Smooth muscle cell (in vitro differentiated cells): ENCODE results near the gene CHI3L2. TPM values are rescaled to one million over a fixed set of nuclear protein-coding genes. Genes with fewer than 3 reads are reported as not detected.

Source experiments
- DNase-seq: peaks from one replicate; lab custom pipeline; 2025; ENCODE audit not compliant: unreplicated experiment; lab: John Stamatoyannopoulos, UW
- H2AFZ ChIP-seq: fragments of 200-600 bp; sonication (generic); 2 replicates; pipeline ENCODE4 v1.6.0; 2016; ENCODE audit warnings: antibody characterized with exemption, low read depth, mild to moderate bottlenecking
- H3F3A ChIP-seq: fragments of 200-600 bp; sonication (generic); 2 replicates; pipeline ENCODE4 v1.6.0; 2017; ENCODE audit warnings: antibody characterized with exemption, low read depth
- H3K27ac ChIP-seq: fragments of 200-600 bp; sonication (generic); 2 replicates; pipeline ENCODE4 v1.5.1; 2016; ENCODE audit warnings: low read depth, mild to moderate bottlenecking
- H3K27me3 ChIP-seq: fragments of 200-600 bp; sonication (generic); 2 replicates; pipeline ENCODE4 v1.6.1; 2016; ENCODE audit warnings: low read depth, mild to moderate bottlenecking
- H3K36me3 ChIP-seq: fragments of 200-600 bp; sonication (generic); 2 replicates; pipeline ENCODE4 v1.5.1; 2016; ENCODE audit warnings: low read depth
- H3K4me1 ChIP-seq: fragments of 200-600 bp; sonication (generic); 2 replicates; pipeline ENCODE4 v1.5.1; 2016; ENCODE audit warnings: low read depth
- H3K4me2 ChIP-seq: fragments of 200-600 bp; sonication (generic); 2 replicates; pipeline ENCODE4 v1.6.0; 2016; ENCODE audit warnings: mild to moderate bottlenecking
- H3K4me3 ChIP-seq: fragments of 200-600 bp; sonication (generic); 2 replicates; pipeline ENCODE4 v1.5.1; 2016; ENCODE audit warnings: mild to moderate bottlenecking
- H3K79me2 ChIP-seq: fragments of 200-600 bp; sonication (generic); 2 replicates; pipeline ENCODE4 v1.6.0; 2016; ENCODE audit warnings: low read depth, mild to moderate bottlenecking
- H3K9ac ChIP-seq: fragments of 200-600 bp; sonication (generic); 2 replicates; pipeline ENCODE4 v1.6.0; 2016; ENCODE audit warnings: low read depth
- H3K9me3 ChIP-seq: fragments of 200-600 bp; sonication (generic); replicated peaks from 2 replicates; pipeline ENCODE4 v1.5.1; 2016; ENCODE audit warnings: low read depth
- H4K20me1 ChIP-seq: fragments of 200-600 bp; sonication (generic); 2 replicates; pipeline ENCODE4 v1.6.0; 2016; ENCODE audit warnings: low read depth
- CTCF ChIP-seq: fragments of 200-600 bp; sonication (generic); IDR thresholded peaks from 2 replicates; pipeline ENCODE4 v1.5.1; 2017; ENCODE audit warnings: borderline replicate concordance, mild to moderate bottlenecking, antibody characterized with exemption; ENCODE audit not compliant: insufficient read depth, poor library complexity, severe bottlenecking
- WGBS: methylation state at CpG from one replicate; pipeline ENCODE4 v1.1.7; 2016; ENCODE audit warnings: low lambda C conversion rate; 5-methylcytosine and 5-hydroxymethylcytosine counted together
- polyA plus RNA-seq: library from polyadenylated mRNA; unstranded; fragments of >200 nt; fragmentation: Nextera tagmentation; extraction: Ambion mirVana; gene quantifications from 2 replicates; pipeline ENCODE4 v1.2.1, GENCODE V29; 2016
- total RNA-seq: library from RNA; depleted of rRNA; stranded (reverse); fragments of >200 nt; gene quantifications from 2 replicates; pipeline ENCODE4 v1.2.3, GENCODE V29; 2014

Gene CHI3L2
- total and polyA plus RNA-seq, 2 experiments from 2014 or later = 0.54 to 2.0 TPM

- no peak overlapping the region for H3K9ac ChIP-seq
- H3K36me3 ChIP-seq = no peaks in the 10 kb centered on the region
- H3F3A ChIP-seq = no peaks in the 10 kb centered on the region
- H3K9me3 ChIP-seq = no peaks in the 10 kb centered on the region
- 93% methylated on average over 5 of the region's 5 CpGs for WGBS
- DNase-seq = no peak
- no peaks in the 10 kb centered on the region for H3K27me3 ChIP-seq
- no peak overlapping the region for H3K4me3 ChIP-seq
- H3K79me2 ChIP-seq = no peaks in the 10 kb centered on the region
- H2AFZ ChIP-seq = no peak overlapping the region
- no peaks in the 10 kb centered on the region for H4K20me1 ChIP-seq
- TF ChIP-seq CTCF = no peak
- H3K4me2 ChIP-seq = no peak overlapping the region
- H3K4me1 ChIP-seq = no peaks in the 10 kb centered on the region
- H3K27ac ChIP-seq = no peak overlapping the region
These were observed 28.7 kb upstream of the CHI3L2 start for GRCh38 chr1:111198836-111199235.

GRCh38 chr1:111199329-111199728 lies 28.2 kb upstream of the CHI3L2 start:
- Histone ChIP-seq H3K4me1 (no peaks in the 10 kb centered on the region), H3K27ac (no peak overlapping the region), H3K36me3 (no peaks in the 10 kb centered on the region), H3K4me2 (no peak overlapping the region), H3K9me3 (no peaks in the 10 kb centered on the region), H3K27me3 (no peaks in the 10 kb centered on the region), H3K79me2 (no peaks in the 10 kb centered on the region), H3F3A (no peaks in the 10 kb centered on the region), H3K9ac (no peak overlapping the region), H2AFZ (no peak overlapping the region), H3K4me3 (no peak overlapping the region), H4K20me1 (no peaks in the 10 kb centered on the region)
- no peak for DNase-seq
- no peak for TF ChIP-seq CTCF
- WGBS = 95% methylated on average over 3 of the region's 3 CpGs

- H3K36me3 ChIP-seq = no peaks in the 10 kb centered on the region
- TF ChIP-seq CTCF = no peak
- no peak within 1 kb of the TSS for H3K27ac ChIP-seq
- H3K4me3 ChIP-seq = no peak within 1 kb of the TSS
- WGBS = 95% methylated on average over 17 of the region's 17 CpGs
- no peaks in the 10 kb centered on the region for H3K4me1 ChIP-seq
- no peaks in the 10 kb centered on the region for H3K27me3 ChIP-seq
- H3K79me2 ChIP-seq = no peaks in the 10 kb centered on the region
- DNase-seq = no peak
- no peaks in the 10 kb centered on the region for H3F3A ChIP-seq
- no peaks in the 10 kb centered on the region for H4K20me1 ChIP-seq
- H2AFZ ChIP-seq = no peak within 1 kb of the TSS
- no peak within 1 kb of the TSS for H3K9ac ChIP-seq
- H3K9me3 ChIP-seq = no peaks in the 10 kb centered on the region
- no peak within 1 kb of the TSS for H3K4me2 ChIP-seq
These were observed 27.4 kb upstream of the CHI3L2 start, which contains the start of gene DENND2D for GRCh38 chr1:111199881-111200801. Gene DENND2D (minus strand): TSS chr1:111200646. CDS start chr1:111200459, 187 bp downstream.
